ENCODE results near the gene SPEM3.
"Not testable (repeated sequence)": the region's sequence is repeated elsewhere in the genome, so short reads cannot be mapped to it uniquely, and the experiment has no call there.

Gene SPEM3

GRCh38 chr17:7470457-7470973 lies 41.9 kb downstream of the SPEM3 start:
- not testable (repeated sequence) for H3K4me1 ChIP-seq (ENCODE audit: control insufficient read depth, insufficient read depth, low read length); H3K9ac ChIP-seq (ENCODE audit: low read depth, low read length); H3K36me3 ChIP-seq (ENCODE audit: control insufficient read depth, insufficient read depth, low read length); H3K4me3 ChIP-seq (ENCODE audit: low read depth, low read length); H3K9me3 ChIP-seq (ENCODE audit: control insufficient read depth, insufficient read depth, low read length); H3K27me3 ChIP-seq (ENCODE audit: control insufficient read depth, insufficient read depth, low read length)

- Histone ChIP-seq H3K9ac (ENCODE audit: low read depth, low read length) (no peak overlapping the region), H3K4me1 (ENCODE audit: control insufficient read depth, insufficient read depth, low read length) (peaks cover 4% of the 10 kb centered on the region), H3K9me3 (ENCODE audit: control insufficient read depth, insufficient read depth, low read length) (no peaks in the 10 kb centered on the region), H3K36me3 (ENCODE audit: control insufficient read depth, insufficient read depth, low read length) (no peaks in the 10 kb centered on the region), H3K4me3 (ENCODE audit: low read depth, low read length) (no peak overlapping the region), H3K27me3 (ENCODE audit: control insufficient read depth, insufficient read depth, low read length) (no peaks in the 10 kb centered on the region)
Observed at GRCh38 chr17:7471729-7472128, 43.1 kb downstream of the SPEM3 start.

GRCh38 chr17:7474767-7475166 lies 46.1 kb downstream of the SPEM3 start:
- H3K4me3 ChIP-seq (ENCODE audit: low read depth, low read length); H3K9me3 ChIP-seq (ENCODE audit: control insufficient read depth, insufficient read depth, low read length); H3K9ac ChIP-seq (ENCODE audit: low read depth, low read length); H3K27me3 ChIP-seq (ENCODE audit: control insufficient read depth, insufficient read depth, low read length); H3K36me3 ChIP-seq (ENCODE audit: control insufficient read depth, insufficient read depth, low read length): not testable (repeated sequence)
- H3K4me1 ChIP-seq (ENCODE audit: control insufficient read depth, insufficient read depth, low read length) = peaks cover 10% of the 10 kb centered on the region

GRCh38 chr17:7475764-7476422 lies 47.2 kb downstream of the SPEM3 start:
- Histone ChIP-seq H3K4me1 (ENCODE audit: control insufficient read depth, insufficient read depth, low read length) (peaks cover 10% of the 10 kb centered on the region), H3K9ac (ENCODE audit: low read depth, low read length) (no peak overlapping the region), H3K36me3 (ENCODE audit: control insufficient read depth, insufficient read depth, low read length) (no peaks in the 10 kb centered on the region), H3K27me3 (ENCODE audit: control insufficient read depth, insufficient read depth, low read length) (no peaks in the 10 kb centered on the region), H3K9me3 (ENCODE audit: control insufficient read depth, insufficient read depth, low read length) (no peaks in the 10 kb centered on the region), H3K4me3 (ENCODE audit: low read depth, low read length) (no peak overlapping the region)

GRCh38 chr17:7476494-7476893 lies 47.8 kb downstream of the SPEM3 start:
- Histone ChIP-seq H3K4me3 (ENCODE audit: low read depth, low read length) (no peak overlapping the region), H3K9ac (ENCODE audit: low read depth, low read length) (no peak overlapping the region)

GRCh38 chr17:7476951-7477350 lies 48.3 kb downstream of the SPEM3 start:
- Histone ChIP-seq H3K4me1 (ENCODE audit: control insufficient read depth, insufficient read depth, low read length) (peaks cover 10% of the 10 kb centered on the region), H3K27me3 (ENCODE audit: control insufficient read depth, insufficient read depth, low read length) (no peaks in the 10 kb centered on the region), H3K4me3 (ENCODE audit: low read depth, low read length) (no peak overlapping the region), H3K9me3 (ENCODE audit: control insufficient read depth, insufficient read depth, low read length) (no peaks in the 10 kb centered on the region), H3K36me3 (ENCODE audit: control insufficient read depth, insufficient read depth, low read length) (no peaks in the 10 kb centered on the region), H3K9ac (ENCODE audit: low read depth, low read length) (no peak overlapping the region)

More at GRCh38 chr17:7476494-7476893, 47.8 kb downstream of the SPEM3 start:
- no peaks in the 10 kb centered on the region for H3K36me3 ChIP-seq (ENCODE audit: control insufficient read depth, insufficient read depth, low read length)
- no peaks in the 10 kb centered on the region for H3K9me3 ChIP-seq (ENCODE audit: control insufficient read depth, insufficient read depth, low read length)
- no peaks in the 10 kb centered on the region for H3K27me3 ChIP-seq (ENCODE audit: control insufficient read depth, insufficient read depth, low read length)
- H3K4me1 ChIP-seq (ENCODE audit: control insufficient read depth, insufficient read depth, low read length) = peaks cover 10% of the 10 kb centered on the region

- no peaks in the 10 kb centered on the region for H3K36me3 ChIP-seq (ENCODE audit: control insufficient read depth, insufficient read depth, low read length)
- H3K9me3 ChIP-seq (ENCODE audit: control insufficient read depth, insufficient read depth, low read length) = no peaks in the 10 kb centered on the region
- H3K9ac ChIP-seq (ENCODE audit: low read depth, low read length) = no peak overlapping the region
- H3K4me1 ChIP-seq (ENCODE audit: control insufficient read depth, insufficient read depth, low read length) = peaks cover 10% of the 10 kb centered on the region
- H3K4me3 ChIP-seq (ENCODE audit: low read depth, low read length) = peak overlapping the region; percentile 54
- H3K27me3 ChIP-seq (ENCODE audit: control insufficient read depth, insufficient read depth, low read length) = no peaks in the 10 kb centered on the region
Observed at GRCh38 chr17:7477392-7478275, 49.0 kb downstream of the SPEM3 start.

- Histone ChIP-seq H3K9me3 (ENCODE audit: control insufficient read depth, insufficient read depth, low read length) (no peaks in the 10 kb centered on the region), H3K4me3 (ENCODE audit: low read depth, low read length) (peak overlapping the region; percentile 54), H3K9ac (ENCODE audit: low read depth, low read length) (peak overlapping the region; percentile 47), H3K27me3 (ENCODE audit: control insufficient read depth, insufficient read depth, low read length) (no peaks in the 10 kb centered on the region), H3K36me3 (ENCODE audit: control insufficient read depth, insufficient read depth, low read length) (no peaks in the 10 kb centered on the region), H3K4me1 (ENCODE audit: control insufficient read depth, insufficient read depth, low read length) (peaks cover 13% of the 10 kb centered on the region)
Observed at GRCh38 chr17:7478276-7479212, 49.9 kb downstream of the SPEM3 start.

- H3K9me3 ChIP-seq (ENCODE audit: control insufficient read depth, insufficient read depth, low read length) = no peaks in the 10 kb centered on the region
- no peaks in the 10 kb centered on the region for H3K36me3 ChIP-seq (ENCODE audit: control insufficient read depth, insufficient read depth, low read length)
- peak within 1 kb of the TSS; percentile 63 for H3K4me3 ChIP-seq (ENCODE audit: low read depth, low read length)
- peak within 1 kb of the TSS; percentile 47 for H3K9ac ChIP-seq (ENCODE audit: low read depth, low read length)
- H3K4me1 ChIP-seq (ENCODE audit: control insufficient read depth, insufficient read depth, low read length) = peaks cover 13% of the 10 kb centered on the region
- H3K27me3 ChIP-seq (ENCODE audit: control insufficient read depth, insufficient read depth, low read length) = no peaks in the 10 kb centered on the region
Observed at GRCh38 chr17:7479213-7480088, 50.8 kb downstream of the SPEM3 start, which contains the start of gene ZBTB4. Gene ZBTB4 (minus strand): TSS chr17:7479631. CDS start chr17:7466801, 12,830 bp downstream.

GRCh38 chr17:7480089-7480384 lies 51.4 kb downstream of the SPEM3 start:
- Histone ChIP-seq H3K9ac (ENCODE audit: low read depth, low read length) (no peak overlapping the region), H3K9me3 (ENCODE audit: control insufficient read depth, insufficient read depth, low read length) (no peaks in the 10 kb centered on the region), H3K4me3 (ENCODE audit: low read depth, low read length) (peak overlapping the region; percentile 63), H3K36me3 (ENCODE audit: control insufficient read depth, insufficient read depth, low read length) (no peaks in the 10 kb centered on the region), H3K4me1 (ENCODE audit: control insufficient read depth, insufficient read depth, low read length) (peaks cover 13% of the 10 kb centered on the region), H3K27me3 (ENCODE audit: control insufficient read depth, insufficient read depth, low read length) (no peaks in the 10 kb centered on the region)
